ENCODE measurements around the gene NBEAL2. TPM values are rescaled to one million over a fixed set of nuclear protein-coding genes. Genes with fewer than 3 reads are reported as not detected.

The NBEAL2 gene
- total RNA-seq, 1 experiment from 2014 or later, result 80.0 TPM

GRCh38 chr3:47013231-47013630, 33.8 kb downstream of the NBEAL2 start:
- TF ChIP-seq ZNF396 (CRISPR knock-in tag; IDR thresholded peaks at IDR 0.05; ENCODE audit: borderline replicate concordance) (no peak), ATF3 (CRISPR knock-in tag; conservative IDR thresholded peaks at IDR 0.05) (no peak), ZNF317 (CRISPR knock-in tag; IDR thresholded peaks at IDR 0.05; ENCODE audit: borderline replicate concordance, low read depth) (no peak), CDX4 (CRISPR knock-in tag; IDR thresholded peaks at IDR 0.05; ENCODE audit: borderline replicate concordance) (no peak), MYBL2 (CRISPR knock-in tag; IDR thresholded peaks at IDR 0.05) (no peak), NFE2L1 (CRISPR knock-in tag; IDR thresholded peaks at IDR 0.05) (no peak), ATF2 (CRISPR knock-in tag; IDR thresholded peaks at IDR 0.05; ENCODE audit: borderline replicate concordance, low read depth) (no peak), ZNF281 (CRISPR knock-in tag; IDR thresholded peaks at IDR 0.05) (no peak), NR1H2 (CRISPR knock-in tag; IDR thresholded peaks at IDR 0.05) (no peak), CTCF (IDR thresholded peaks at IDR 0.05) (no peak), SOX15 (CRISPR knock-in tag; IDR thresholded peaks at IDR 0.05) (no peak), FOXK1 (CRISPR knock-in tag; IDR thresholded peaks at IDR 0.05) (no peak), IRF2 (CRISPR knock-in tag; IDR thresholded peaks at IDR 0.05; ENCODE audit: borderline replicate concordance, low read depth) (no peak)
- TF ChIP-seq, protein P1, sequence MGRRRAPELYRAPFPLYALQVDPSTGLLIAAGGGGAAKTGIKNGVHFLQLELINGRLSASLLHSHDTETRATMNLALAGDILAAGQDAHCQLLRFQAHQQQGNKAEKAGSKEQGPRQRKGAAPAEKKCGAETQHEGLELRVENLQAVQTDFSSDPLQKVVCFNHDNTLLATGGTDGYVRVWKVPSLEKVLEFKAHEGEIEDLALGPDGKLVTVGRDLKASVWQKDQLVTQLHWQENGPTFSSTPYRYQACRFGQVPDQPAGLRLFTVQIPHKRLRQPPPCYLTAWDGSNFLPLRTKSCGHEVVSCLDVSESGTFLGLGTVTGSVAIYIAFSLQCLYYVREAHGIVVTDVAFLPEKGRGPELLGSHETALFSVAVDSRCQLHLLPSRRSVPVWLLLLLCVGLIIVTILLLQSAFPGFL (CRISPR knock-in tag; IDR thresholded peaks at IDR 0.05; ENCODE audit: borderline replicate concordance), result no peak
- TF ChIP-seq, protein P2, sequence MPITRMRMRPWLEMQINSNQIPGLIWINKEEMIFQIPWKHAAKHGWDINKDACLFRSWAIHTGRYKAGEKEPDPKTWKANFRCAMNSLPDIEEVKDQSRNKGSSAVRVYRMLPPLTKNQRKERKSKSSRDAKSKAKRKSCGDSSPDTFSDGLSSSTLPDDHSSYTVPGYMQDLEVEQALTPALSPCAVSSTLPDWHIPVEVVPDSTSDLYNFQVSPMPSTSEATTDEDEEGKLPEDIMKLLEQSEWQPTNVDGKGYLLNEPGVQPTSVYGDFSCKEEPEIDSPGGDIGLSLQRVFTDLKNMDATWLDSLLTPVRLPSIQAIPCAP (CRISPR knock-in tag; IDR thresholded peaks at IDR 0.05), result no peak
- TF ChIP-seq, protein P3, sequence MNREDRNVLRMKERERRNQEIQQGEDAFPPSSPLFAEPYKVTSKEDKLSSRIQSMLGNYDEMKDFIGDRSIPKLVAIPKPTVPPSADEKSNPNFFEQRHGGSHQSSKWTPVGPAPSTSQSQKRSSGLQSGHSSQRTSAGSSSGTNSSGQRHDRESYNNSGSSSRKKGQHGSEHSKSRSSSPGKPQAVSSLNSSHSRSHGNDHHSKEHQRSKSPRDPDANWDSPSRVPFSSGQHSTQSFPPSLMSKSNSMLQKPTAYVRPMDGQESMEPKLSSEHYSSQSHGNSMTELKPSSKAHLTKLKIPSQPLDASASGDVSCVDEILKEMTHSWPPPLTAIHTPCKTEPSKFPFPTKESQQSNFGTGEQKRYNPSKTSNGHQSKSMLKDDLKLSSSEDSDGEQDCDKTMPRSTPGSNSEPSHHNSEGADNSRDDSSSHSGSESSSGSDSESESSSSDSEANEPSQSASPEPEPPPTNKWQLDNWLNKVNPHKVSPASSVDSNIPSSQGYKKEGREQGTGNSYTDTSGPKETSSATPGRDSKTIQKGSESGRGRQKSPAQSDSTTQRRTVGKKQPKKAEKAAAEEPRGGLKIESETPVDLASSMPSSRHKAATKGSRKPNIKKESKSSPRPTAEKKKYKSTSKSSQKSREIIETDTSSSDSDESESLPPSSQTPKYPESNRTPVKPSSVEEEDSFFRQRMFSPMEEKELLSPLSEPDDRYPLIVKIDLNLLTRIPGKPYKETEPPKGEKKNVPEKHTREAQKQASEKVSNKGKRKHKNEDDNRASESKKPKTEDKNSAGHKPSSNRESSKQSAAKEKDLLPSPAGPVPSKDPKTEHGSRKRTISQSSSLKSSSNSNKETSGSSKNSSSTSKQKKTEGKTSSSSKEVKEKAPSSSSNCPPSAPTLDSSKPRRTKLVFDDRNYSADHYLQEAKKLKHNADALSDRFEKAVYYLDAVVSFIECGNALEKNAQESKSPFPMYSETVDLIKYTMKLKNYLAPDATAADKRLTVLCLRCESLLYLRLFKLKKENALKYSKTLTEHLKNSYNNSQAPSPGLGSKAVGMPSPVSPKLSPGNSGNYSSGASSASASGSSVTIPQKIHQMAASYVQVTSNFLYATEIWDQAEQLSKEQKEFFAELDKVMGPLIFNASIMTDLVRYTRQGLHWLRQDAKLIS (CRISPR knock-in tag; IDR thresholded peaks at IDR 0.05; ENCODE audit: borderline replicate concordance), result no peak
- CTCF ChIA-PET, result no interaction called here
- Mint-ChIP-seq H3K36me3 (peaks cover 10% of the 10 kb centered on the region), H3K27me3 (ENCODE audit: low read depth) (no peaks in the 10 kb centered on the region), H3K27ac (no peak overlapping the region; the same call in 1 of the 2 replicates), H3K4me3 (no peak overlapping the region), H3K9me3 (no peaks in the 10 kb centered on the region), H3K4me1 (peaks cover 15% of the 10 kb centered on the region)
- DNase-seq (ENCODE audit: low spot score), result no peak
- POLR2A ChIA-PET, result no interaction called here
- ATAC-seq, result no peak

Data from WTC11 (cell line).